ENCODE measurements around the gene TRIM41. TPM values are rescaled to one million over a fixed set of nuclear protein-coding genes. Genes with fewer than 3 reads are reported as not detected.

Gene TRIM41
- total and polyA plus RNA-seq, 2 experiments from 2014 or later = 6.2 to 8.7 TPM

- TF ChIP-seq ZNF462 (CRISPR knock-in tag; IDR thresholded peaks at IDR 0.05) (no peak), ZNF114 (CRISPR knock-in tag; IDR thresholded peaks at IDR 0.05) (no peak), REST (IDR thresholded peaks at IDR 0.05; ENCODE audit: unreplicated experiment) (no peak), CREB1 (CRISPR knock-in tag; IDR thresholded peaks at IDR 0.05; ENCODE audit: low read depth) (no peak), NANOG (IDR thresholded peaks at IDR 0.05; ENCODE audit: borderline replicate concordance) (no peak), EZH2phosphoT487 (IDR thresholded peaks at IDR 0.05; ENCODE audit: unreplicated experiment) (no peak)
Measured at GRCh38 chr5:181195249-181195761, 27.8 kb upstream of the TRIM41 start (continued).

Measured in GM23338 (cell line).